Measurements from ENCODE around the gene WDR45B. TPM values are rescaled to one million over a fixed set of nuclear protein-coding genes. Genes with fewer than 3 reads are reported as not detected.
A peak's percentile ranks its signal among the peaks of the same experiment; 100 is the strongest.

Gene WDR45B
- total RNA-seq, 1 donor from 2014 or later = 75.6 TPM

- Mint-ChIP-seq H3K4me1 (ENCODE audit: unreplicated experiment) (peaks cover 25% of the 10 kb centered on the region), H3K4me3 (ENCODE audit: unreplicated experiment) (peak overlapping the region; percentile 80), H3K27ac (ENCODE audit: unreplicated experiment) (peak overlapping the region; percentile 91), H3K36me3 (ENCODE audit: unreplicated experiment) (peaks cover 10% of the 10 kb centered on the region), H3K9me3 (ENCODE audit: unreplicated experiment) (no peaks in the 10 kb centered on the region), H3K27me3 (ENCODE audit: unreplicated experiment) (no peaks in the 10 kb centered on the region)
- peak; percentile 89 for DNase-seq (ENCODE audit: extremely low spot score, unreplicated experiment)
- no peak for TF ChIP-seq CTCF (IDR thresholded peaks at IDR 0.05)
These were observed 55.3 kb downstream of the WDR45B start for GRCh38 chr17:82592767-82593589.

GRCh38 chr17:82592289-82592766 is 55.9 kb downstream of the WDR45B start:
- Mint-ChIP-seq H3K27ac (ENCODE audit: unreplicated experiment) (peak overlapping the region; percentile 91), H3K36me3 (ENCODE audit: unreplicated experiment) (peaks cover 13% of the 10 kb centered on the region), H3K9me3 (ENCODE audit: unreplicated experiment) (no peaks in the 10 kb centered on the region), H3K4me1 (ENCODE audit: unreplicated experiment) (peaks cover 25% of the 10 kb centered on the region), H3K4me3 (ENCODE audit: unreplicated experiment) (peak overlapping the region; percentile 80), H3K27me3 (ENCODE audit: unreplicated experiment) (no peaks in the 10 kb centered on the region)
- TF ChIP-seq CTCF (IDR thresholded peaks at IDR 0.05) = no peak
- no peak for DNase-seq (ENCODE audit: extremely low spot score, unreplicated experiment)

GRCh38 chr17:82590881-82591539 is 57.2 kb downstream of the WDR45B start:
- Mint-ChIP-seq H3K27ac (ENCODE audit: unreplicated experiment) (no peak overlapping the region), H3K9me3 (ENCODE audit: unreplicated experiment) (no peaks in the 10 kb centered on the region), H3K4me1 (ENCODE audit: unreplicated experiment) (peaks cover 25% of the 10 kb centered on the region), H3K36me3 (ENCODE audit: unreplicated experiment) (peaks cover 13% of the 10 kb centered on the region), H3K4me3 (ENCODE audit: unreplicated experiment) (no peak overlapping the region), H3K27me3 (ENCODE audit: unreplicated experiment) (no peaks in the 10 kb centered on the region)
- TF ChIP-seq CTCF (IDR thresholded peaks at IDR 0.05) = no peak
- DNase-seq (ENCODE audit: extremely low spot score, unreplicated experiment) = no peak

- H3K36me3 Mint-ChIP-seq (ENCODE audit: unreplicated experiment) = peaks cover 17% of the 10 kb centered on the region
- DNase-seq (ENCODE audit: extremely low spot score, unreplicated experiment) = no peak
- no peaks in the 10 kb centered on the region for H3K9me3 Mint-ChIP-seq (ENCODE audit: unreplicated experiment)
- no peak overlapping the region for H3K4me3 Mint-ChIP-seq (ENCODE audit: unreplicated experiment)
- H3K27ac Mint-ChIP-seq (ENCODE audit: unreplicated experiment) = no peak overlapping the region
- peaks cover 25% of the 10 kb centered on the region for H3K4me1 Mint-ChIP-seq (ENCODE audit: unreplicated experiment)
- TF ChIP-seq CTCF (IDR thresholded peaks at IDR 0.05) = no peak
- no peaks in the 10 kb centered on the region for H3K27me3 Mint-ChIP-seq (ENCODE audit: unreplicated experiment)
These were observed 58.0 kb downstream of the WDR45B start for GRCh38 chr17:82590216-82590615.

- Mint-ChIP-seq H3K4me3 (ENCODE audit: unreplicated experiment) (no peak overlapping the region), H3K36me3 (ENCODE audit: unreplicated experiment) (peaks cover 21% of the 10 kb centered on the region), H3K27me3 (ENCODE audit: unreplicated experiment) (no peaks in the 10 kb centered on the region), H3K9me3 (ENCODE audit: unreplicated experiment) (no peaks in the 10 kb centered on the region), H3K27ac (ENCODE audit: unreplicated experiment) (no peak overlapping the region), H3K4me1 (ENCODE audit: unreplicated experiment) (peaks cover 25% of the 10 kb centered on the region)
- TF ChIP-seq CTCF (IDR thresholded peaks at IDR 0.05) = no peak
- no peak for DNase-seq (ENCODE audit: extremely low spot score, unreplicated experiment)
These were observed 58.4 kb downstream of the WDR45B start for GRCh38 chr17:82589851-82590180.

All from osteocyte (in vitro differentiated cells).